Measurements from ENCODE around the gene TSC22D4. TPM values are rescaled to one million over a fixed set of nuclear protein-coding genes. Genes with fewer than 3 reads are reported as not detected.

Gene TSC22D4
- total RNA-seq, 1 experiment from 2014 or later, result 32.7 TPM

GRCh38 chr7:100488333-100489095, 9.5 kb upstream of the TSC22D4 start:
- H3K27me3 ChIP-seq (replicated peaks), result no peaks in the 10 kb centered on the region
- DNase-seq (ENCODE audit: low read depth in 1 of 2, low spot score in 2 of 2), result peak in 1 of 2 experiments; percentile 45
- no peak overlapping the region for H3K27ac ChIP-seq
- H3K4me1 ChIP-seq (replicated peaks), result peaks cover 6% of the 10 kb centered on the region
- H3K9me3 ChIP-seq (replicated peaks), result no peaks in the 10 kb centered on the region
- H3K36me3 ChIP-seq, result no peaks in the 10 kb centered on the region
- no peak overlapping the region for H3K4me3 ChIP-seq

GRCh38 chr7:100486753-100487446, 7.9 kb upstream of the TSC22D4 start:
- peaks cover 14% of the 10 kb centered on the region for H3K4me1 ChIP-seq (replicated peaks)
- no peak overlapping the region for H3K27ac ChIP-seq
- no peak overlapping the region for H3K4me3 ChIP-seq
- H3K27me3 ChIP-seq (replicated peaks), result no peaks in the 10 kb centered on the region
- no peaks in the 10 kb centered on the region for H3K9me3 ChIP-seq (replicated peaks)
- H3K36me3 ChIP-seq, result no peaks in the 10 kb centered on the region
- DNase-seq (ENCODE audit: low read depth in 1 of 2, low spot score in 2 of 2), result no peak

DNA sequence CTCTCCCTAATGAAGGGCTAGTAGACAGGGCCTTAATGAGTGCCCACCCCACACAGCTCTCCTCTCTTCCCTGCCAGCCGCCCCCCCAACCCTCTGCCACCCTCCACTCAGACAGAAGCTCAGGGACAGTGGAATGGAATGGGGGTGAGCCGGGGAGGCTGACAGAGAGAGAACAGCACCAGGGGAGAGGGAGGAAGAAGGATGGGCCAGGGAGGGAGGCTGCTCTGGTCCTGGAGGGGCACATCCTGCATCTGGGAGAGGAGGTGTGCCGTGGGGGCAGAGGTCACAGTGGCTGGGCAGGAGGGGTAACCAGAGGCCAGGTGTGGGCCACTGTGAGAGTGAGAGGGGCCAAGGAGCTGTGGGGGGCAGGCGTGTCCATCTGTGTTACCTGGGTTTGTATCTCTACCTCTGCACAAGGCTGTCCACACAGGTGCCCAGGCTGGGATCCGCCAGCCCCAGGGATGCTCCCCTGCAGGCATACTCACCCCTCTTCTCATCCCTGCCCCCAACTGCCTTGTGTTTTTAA, 7.2 kb upstream of the TSC22D4 start:
- DNase-seq (ENCODE audit: low read depth in 1 of 2, low spot score in 2 of 2), result no peak
- H3K27me3 ChIP-seq (replicated peaks), result no peaks in the 10 kb centered on the region
- H3K4me1 ChIP-seq (replicated peaks), result peaks cover 14% of the 10 kb centered on the region
- no peaks in the 10 kb centered on the region for H3K36me3 ChIP-seq
- no peak overlapping the region for H3K4me3 ChIP-seq
- H3K27ac ChIP-seq, result no peak overlapping the region
- no peaks in the 10 kb centered on the region for H3K9me3 ChIP-seq (replicated peaks)

GRCh38 chr7:100485471-100485876, 6.5 kb upstream of the TSC22D4 start:
- no peaks in the 10 kb centered on the region for H3K36me3 ChIP-seq
- H3K4me1 ChIP-seq (replicated peaks), result peaks cover 14% of the 10 kb centered on the region
- H3K27ac ChIP-seq, result no peak overlapping the region
- no peak for DNase-seq (ENCODE audit: low read depth in 1 of 2, low spot score in 2 of 2)
- no peaks in the 10 kb centered on the region for H3K9me3 ChIP-seq (replicated peaks)
- no peaks in the 10 kb centered on the region for H3K27me3 ChIP-seq (replicated peaks)
- H3K4me3 ChIP-seq, result no peak overlapping the region

- Histone ChIP-seq H3K9me3 (replicated peaks) (no peaks in the 10 kb centered on the region), H3K4me3 (no peak overlapping the region), H3K36me3 (no peaks in the 10 kb centered on the region), H3K27me3 (replicated peaks) (no peaks in the 10 kb centered on the region), H3K27ac (no peak overlapping the region), H3K4me1 (replicated peaks) (peaks cover 15% of the 10 kb centered on the region)
- no peak for DNase-seq (ENCODE audit: low read depth in 1 of 2, low spot score in 2 of 2)
Measured at GRCh38 chr7:100484673-100485045, 5.6 kb upstream of the TSC22D4 start.

GRCh38 chr7:100483722-100484672, 5.0 kb upstream of the TSC22D4 start, which contains the start of gene NYAP1:
Gene NYAP1, plus strand, starts transcription at chr7:100483927. Its CDS starts 1,385 bp downstream, at chr7:100485312.
- Histone ChIP-seq H3K9me3 (replicated peaks) (no peaks in the 10 kb centered on the region), H3K4me1 (replicated peaks) (peaks cover 22% of the 10 kb centered on the region), H3K36me3 (no peaks in the 10 kb centered on the region), H3K4me3 (peak within 1 kb of the TSS; percentile 61), H3K27me3 (replicated peaks) (no peaks in the 10 kb centered on the region), H3K27ac (no peak within 1 kb of the TSS)
- DNase-seq (ENCODE audit: low read depth in 1 of 2, low spot score in 2 of 2), result peak in 1 of 2 experiments; percentile 67

GRCh38 chr7:100483090-100483721, 4.2 kb upstream of the TSC22D4 start:
- H3K27ac ChIP-seq, result no peak overlapping the region
- H3K36me3 ChIP-seq, result peaks cover 7% of the 10 kb centered on the region; the same call in 1 of the 2 replicates
- no peaks in the 10 kb centered on the region for H3K27me3 ChIP-seq (replicated peaks)
- peak overlapping the region; percentile 61 for H3K4me3 ChIP-seq
- H3K4me1 ChIP-seq (replicated peaks), result peaks cover 22% of the 10 kb centered on the region
- DNase-seq (ENCODE audit: low read depth in 1 of 2, low spot score in 2 of 2), result peak; percentile 63 to 71
- H3K9me3 ChIP-seq (replicated peaks), result no peaks in the 10 kb centered on the region

GRCh38 chr7:100482728-100483089, 3.7 kb upstream of the TSC22D4 start:
- Histone ChIP-seq H3K4me1 (replicated peaks) (peaks cover 22% of the 10 kb centered on the region), H3K27me3 (replicated peaks) (no peaks in the 10 kb centered on the region), H3K4me3 (peak overlapping the region; percentile 61), H3K9me3 (replicated peaks) (no peaks in the 10 kb centered on the region), H3K27ac (no peak overlapping the region), H3K36me3 (peaks cover 7% of the 10 kb centered on the region; the same call in 1 of the 2 replicates)
- no peak for DNase-seq (ENCODE audit: low read depth in 1 of 2, low spot score in 2 of 2)

DNA sequence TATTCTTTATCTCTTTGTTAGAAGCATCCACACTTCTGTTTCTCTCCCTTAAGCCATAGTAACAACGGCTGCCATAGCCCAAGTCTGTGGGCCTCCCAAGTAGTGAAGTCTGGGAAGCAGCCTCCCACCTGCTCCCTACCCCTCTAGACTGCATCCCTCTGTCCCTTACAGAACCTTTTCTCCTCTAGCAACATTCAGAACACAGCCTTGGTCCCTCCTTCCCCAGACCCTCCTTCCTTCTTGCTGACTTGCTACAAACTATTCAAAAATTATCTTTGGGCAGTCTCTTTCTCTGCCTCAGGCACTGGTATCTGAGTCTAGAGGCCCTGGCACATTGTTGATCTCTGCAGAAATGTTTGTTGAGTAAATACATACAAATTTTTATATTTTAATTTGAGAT, 2.5 kb upstream of the TSC22D4 start:
- Histone ChIP-seq H3K27ac (no peak overlapping the region), H3K9me3 (replicated peaks) (no peaks in the 10 kb centered on the region), H3K4me3 (no peak overlapping the region), H3K36me3 (peaks cover 18% of the 10 kb centered on the region), H3K27me3 (replicated peaks) (no peaks in the 10 kb centered on the region), H3K4me1 (replicated peaks) (peaks cover 30% of the 10 kb centered on the region)
- no peak for DNase-seq (ENCODE audit: low read depth in 1 of 2, low spot score in 2 of 2)

GRCh38 chr7:100477871-100478267, 1.1 kb downstream of the TSC22D4 start:
- peaks cover 19% of the 10 kb centered on the region for H3K4me1 ChIP-seq (replicated peaks)
- no peaks in the 10 kb centered on the region for H3K9me3 ChIP-seq (replicated peaks)
- H3K27ac ChIP-seq, result no peak overlapping the region
- no peaks in the 10 kb centered on the region for H3K27me3 ChIP-seq (replicated peaks)
- H3K4me3 ChIP-seq, result peak overlapping the region; percentile 83
- peaks cover 41% of the 10 kb centered on the region for H3K36me3 ChIP-seq
- no peak for DNase-seq (ENCODE audit: low read depth in 1 of 2, low spot score in 2 of 2)

DNA sequence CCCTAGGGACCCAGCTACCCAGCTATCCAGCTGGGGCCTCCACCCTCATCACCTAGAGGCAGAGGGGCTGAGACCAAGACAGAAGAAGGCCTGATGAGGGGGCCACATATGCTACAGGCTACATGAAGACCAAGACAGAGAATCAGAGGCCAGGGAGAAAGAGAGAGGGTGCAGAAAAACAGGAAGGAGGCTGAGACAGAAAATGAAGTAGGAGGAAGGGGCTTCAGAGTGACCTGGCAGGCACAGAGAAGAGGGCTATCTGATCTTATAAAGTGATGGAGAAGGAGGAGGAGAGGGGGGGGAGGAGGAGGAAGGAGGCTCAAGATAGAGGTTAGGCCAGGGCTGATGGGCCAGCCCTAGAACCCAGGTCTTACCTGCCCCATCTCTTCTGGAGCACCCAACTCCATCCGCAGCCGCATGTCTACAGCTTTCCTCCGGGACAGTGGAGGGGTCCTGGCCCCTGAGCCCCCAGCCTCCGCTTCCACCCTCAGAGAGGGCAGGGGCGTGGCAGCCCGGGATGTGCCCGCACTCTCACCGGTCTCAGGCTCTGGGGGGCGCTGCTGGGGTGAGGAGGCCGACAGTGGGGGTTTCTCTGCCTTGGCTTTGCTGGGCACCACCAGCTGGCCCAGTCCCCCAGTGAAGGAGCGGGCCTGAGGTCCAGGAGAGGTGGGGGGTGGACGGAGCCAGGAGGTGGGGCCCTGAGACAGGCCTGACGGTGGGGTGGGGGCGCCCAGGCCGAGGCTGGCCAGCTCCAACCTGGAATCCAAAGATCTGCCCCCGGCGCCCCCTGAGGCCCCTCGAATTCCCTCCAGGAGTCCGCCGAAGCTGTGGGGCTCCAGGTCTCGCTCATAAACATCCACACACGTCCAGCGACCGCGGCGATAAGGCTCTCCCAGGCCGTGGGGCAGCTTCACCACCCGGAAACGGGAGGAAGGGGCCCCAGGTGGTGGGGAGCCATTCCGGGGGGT, 1.8 kb downstream of the TSC22D4 start:
- peaks cover 16% of the 10 kb centered on the region for H3K4me1 ChIP-seq (replicated peaks)
- peak overlapping the region; percentile 83 for H3K4me3 ChIP-seq
- H3K27ac ChIP-seq, result no peak overlapping the region
- H3K9me3 ChIP-seq (replicated peaks), result no peaks in the 10 kb centered on the region
- H3K36me3 ChIP-seq, result peaks cover 44% of the 10 kb centered on the region
- H3K27me3 ChIP-seq (replicated peaks), result no peaks in the 10 kb centered on the region
- no peak for DNase-seq (ENCODE audit: low read depth in 1 of 2, low spot score in 2 of 2)

DNA sequence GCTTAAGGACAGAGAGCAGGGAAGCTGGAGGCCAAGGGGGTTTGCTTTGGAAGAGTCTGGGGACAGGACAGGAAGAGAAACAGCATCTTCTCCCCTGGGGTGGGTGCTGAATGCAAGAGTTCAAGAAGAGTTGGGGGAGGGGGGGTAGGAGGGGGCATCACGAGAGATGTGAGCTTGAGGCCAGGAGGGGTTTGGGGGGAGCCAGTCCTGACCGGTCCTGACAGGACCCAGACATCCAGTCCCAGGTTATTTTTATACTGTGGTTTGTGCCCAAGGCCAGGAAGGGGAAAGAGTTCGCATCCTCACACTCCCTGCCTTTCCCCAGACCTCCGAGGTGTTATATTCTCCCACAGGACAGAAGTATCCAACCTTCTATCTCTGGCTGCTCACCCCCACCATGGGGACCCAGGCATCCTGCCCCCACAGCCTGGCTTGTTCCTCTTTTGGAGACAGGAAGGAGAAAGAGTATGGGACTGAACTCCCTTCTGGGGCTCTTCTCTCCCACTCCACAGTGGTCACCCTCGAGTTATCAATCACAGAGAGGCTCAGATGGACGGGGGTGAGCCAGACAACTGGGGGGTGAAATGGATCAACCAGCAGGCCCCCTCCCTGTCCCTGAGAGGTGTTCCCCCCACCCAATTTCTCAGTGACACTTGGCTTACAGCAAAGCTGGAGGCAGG, 2.8 kb downstream of the TSC22D4 start:
- no peak for DNase-seq (ENCODE audit: low read depth in 1 of 2, low spot score in 2 of 2)
- no peak overlapping the region for H3K4me3 ChIP-seq
- H3K27me3 ChIP-seq (replicated peaks), result no peaks in the 10 kb centered on the region
- no peak overlapping the region for H3K27ac ChIP-seq
- H3K4me1 ChIP-seq (replicated peaks), result peaks cover 16% of the 10 kb centered on the region
- H3K36me3 ChIP-seq, result peaks cover 51% of the 10 kb centered on the region
- no peaks in the 10 kb centered on the region for H3K9me3 ChIP-seq (replicated peaks)

Measured in SJSA1 (cell line).